HepG2 (cell line): ENCODE measurements around the gene ATG5. TPM values are rescaled to one million over a fixed set of nuclear protein-coding genes. Genes with fewer than 3 reads are reported as not detected.
A peak's percentile ranks its signal among the peaks of the same experiment; 100 is the strongest.

ENCODE experiments used
- ARNT ChIP-seq: fragments of 450-650 bp; IDR thresholded peaks from 2 replicates; pipeline ENCODE4 v1.6.1; 2017
- BHLHE40 ChIP-seq: IDR thresholded peaks from 2 replicates; pipeline ENCODE4 v1.6.1; 2011; ENCODE audit warnings: low read length, improper control_type of control experiment
- DMAP1 ChIP-seq: IDR thresholded peaks from 2 replicates; pipeline ENCODE4 v1.6.1; 2016
- ELF3 ChIP-seq: IDR thresholded peaks from 2 replicates; pipeline ENCODE4 v1.6.1; 2016; ENCODE audit warnings: missing genetic modification reagents, missing compliant biosample characterization
- FOXP1 ChIP-seq, 2 experiments: fragments of 450-650 bp in 1 of 2; IDR thresholded peaks; 2 replicates each; pipeline ENCODE4 v1.6.1; 2017 to 2018; ENCODE audit warnings: antibody characterized with exemption in 1 of 2
- HDAC1 ChIP-seq: sonication (generic); formaldehyde crosslinking; IDR thresholded peaks from 2 replicates; pipeline ENCODE4 v1.5.1; 2020; ENCODE audit warnings: mild to moderate bottlenecking, missing genetic modification reagents
- HOXA5 ChIP-seq: sonication (generic); formaldehyde crosslinking; IDR thresholded peaks from 2 replicates; pipeline ENCODE4 v1.4.0; 2020; ENCODE audit warnings: missing genetic modification reagents
- JDP2 ChIP-seq: sonication (generic); formaldehyde crosslinking; IDR thresholded peaks from 2 replicates; pipeline ENCODE4 v1.8.1; 2022; ENCODE audit warnings: missing genetic modification reagents, borderline replicate concordance
- NR1H2 ChIP-seq: sonication (generic); formaldehyde crosslinking; IDR thresholded peaks from 2 replicates; pipeline ENCODE4 v1.8.1; 2022; ENCODE audit warnings: low read depth, missing genetic modification reagents, borderline replicate concordance
- NR2F1 ChIP-seq, 2 experiments: fragments of 450-650 bp in 1 of 2; formaldehyde crosslinking in 1 of 2; IDR thresholded peaks; 2 replicates each; pipeline versions ENCODE4 v1.5.0 to v1.6.1; 2016 to 2020; ENCODE audit warnings: mild to moderate bottlenecking in 1 of 2, missing compliant biosample characterization in 1 of 2, missing genetic modification reagents in 1 of 2, moderate library complexity in 1 of 2
- ONECUT2 ChIP-seq: sonication (generic); formaldehyde crosslinking; IDR thresholded peaks from 2 replicates; pipeline ENCODE4 v1.4.0; 2020; ENCODE audit warnings: missing genetic modification reagents
- PRDM15 ChIP-seq: sonication (generic); formaldehyde crosslinking; IDR thresholded peaks from 2 replicates; pipeline ENCODE4 v1.4.0; 2020; ENCODE audit warnings: missing genetic modification reagents
- PRMT3 ChIP-seq: sonication (generic); formaldehyde crosslinking; IDR thresholded peaks from 2 replicates; pipeline ENCODE4 v1.8.1; 2022; ENCODE audit warnings: low read depth, mild to moderate bottlenecking, moderate library complexity, missing genetic modification reagents, borderline replicate concordance
- RBFOX2 ChIP-seq: fragments of 200-400 bp; formaldehyde crosslinking; IDR thresholded peaks from 2 replicates; pipeline ENCODE4 v1.6.1; 2017; ENCODE audit warnings: low read depth, mild to moderate bottlenecking, low read length
- SMAD1 ChIP-seq: sonication (generic); formaldehyde crosslinking; IDR thresholded peaks from 2 replicates; pipeline ENCODE4 v1.4.0; 2020; ENCODE audit warnings: missing genetic modification reagents, low read depth, mild to moderate bottlenecking, borderline replicate concordance
- SOX6 ChIP-seq, 2 experiments: fragments of 450-650 bp in 1 of 2; sonication (generic) in 1 of 2; formaldehyde crosslinking in 1 of 2; IDR thresholded peaks; 2 replicates each; pipeline versions ENCODE4 v1.4.0 to v1.6.1; 2017 to 2020; ENCODE audit warnings: antibody characterized with exemption in 1 of 2, mild to moderate bottlenecking in 1 of 2, missing genetic modification reagents in 1 of 2
- ZMYM4 ChIP-seq: sonication (generic); formaldehyde crosslinking; IDR thresholded peaks from 2 replicates; pipeline ENCODE4 v1.8.1; 2023; ENCODE audit warnings: mild to moderate bottlenecking, missing genetic modification reagents
- ZNF101 ChIP-seq: sonication (generic); formaldehyde crosslinking; IDR thresholded peaks from 2 replicates; pipeline ENCODE4 v1.4.0; 2020; ENCODE audit warnings: mild to moderate bottlenecking, low read depth, missing genetic modification reagents, borderline replicate concordance
- ZNF17 ChIP-seq: sonication (generic); formaldehyde crosslinking; IDR thresholded peaks from 2 replicates; pipeline ENCODE4 v1.5.0; 2020; ENCODE audit warnings: mild to moderate bottlenecking, missing genetic modification reagents
- ZNF24 ChIP-seq: fragments of 450-650 bp; IDR thresholded peaks from 2 replicates; pipeline ENCODE4 v1.6.1; 2017; ENCODE audit warnings: antibody characterized with exemption, mild to moderate bottlenecking
- ZNF367 ChIP-seq: sonication (generic); formaldehyde crosslinking; IDR thresholded peaks from 2 replicates; pipeline ENCODE4 v1.4.0; 2020; ENCODE audit warnings: missing genetic modification reagents, borderline replicate concordance
- ZNF552 ChIP-seq: sonication (generic); formaldehyde crosslinking; IDR thresholded peaks from 2 replicates; pipeline ENCODE4 v1.9.0; 2022; ENCODE audit warnings: missing genetic modification reagents, mild to moderate bottlenecking, borderline replicate concordance
- ZNF580 ChIP-seq: IDR thresholded peaks from 2 replicates; pipeline ENCODE4 v1.6.1; 2016; ENCODE audit warnings: low read depth, borderline replicate concordance
- ZNF614 ChIP-seq: IDR thresholded peaks from 2 replicates; pipeline ENCODE4 v1.6.1; 2018; ENCODE audit warnings: missing biosample characterization, missing genetic modification reagents, inconsistent platforms, borderline replicate concordance
- ZNF652 ChIP-seq: IDR thresholded peaks from 2 replicates; pipeline ENCODE4 v1.6.1; 2016; ENCODE audit warnings: low read depth, borderline replicate concordance
- ZNF678 ChIP-seq: sonication (generic); formaldehyde crosslinking; IDR thresholded peaks from 2 replicates; pipeline ENCODE4 v1.4.0; 2020; ENCODE audit warnings: mild to moderate bottlenecking, missing genetic modification reagents
- polyA plus RNA-seq, 8 experiments: library from polyadenylated mRNA; depleted of rRNA in 3 of 8; stranded (reverse) in 7 of 8; unstranded in 1 of 8; fragments of >200 nt; fragmentation: Illumina TruSeq in 4 of 8; extraction: Trizol in 4 of 8; gene quantifications; 2 replicates each; pipeline versions ENCODE4 v1.2.1 to v1.2.3, GENCODE V29; 2011 to 2016; ENCODE audit warnings: low read depth in 4 of 8, missing spikeins in 1 of 8, mixed read lengths in 1 of 8; ENCODE audit not compliant: insufficient read depth in 1 of 8
- total RNA-seq, 5 experiments: library from RNA; depleted of rRNA; stranded (reverse); fragments of >200 nt; fragmentation: Illumina TruSeq; extraction: Trizol; gene quantifications; 2 replicates each; pipeline ENCODE4 v1.2.3, GENCODE V29; 2016; ENCODE audit warnings: low read depth in 1 of 5

Gene ATG5
- total and polyA plus RNA-seq, 2 of the 13 experiments (the other 11 are each of a cell fraction or from before 2014, with no cell fraction given), result 21.3 to 48.0 TPM

- TF ChIP-seq ZNF652 (no peak), RBFOX2 (peak; percentile 94), FOXP1 (IDR thresholded peaks at IDR 0.05) (no peak), FOXP1 (CRISPR knock-in tag; IDR thresholded peaks at IDR 0.05) (peak; percentile 39), ZNF101 (CRISPR knock-in tag) (no peak), JDP2 (CRISPR knock-in tag) (no peak), NR2F1 (CRISPR knock-in tag; IDR thresholded peaks at IDR 0.05) (no peak), NR1H2 (CRISPR knock-in tag) (peak; percentile 38; the same call in 1 of the 2 replicates), ZNF367 (CRISPR knock-in tag) (peak; percentile 55; the same call in 1 of the 2 replicates), SOX6 (IDR thresholded peaks at IDR 0.05) (no peak), SOX6 (CRISPR knock-in tag; IDR thresholded peaks at IDR 0.05) (peak; percentile 78), HDAC1 (CRISPR knock-in tag) (peak; percentile 96), DMAP1 (peak; percentile 94), ZNF24 (0 out of 2 replicates have a peak, but pooled peaks have one; percentile 31), ONECUT2 (CRISPR knock-in tag) (no peak), PRMT3 (0 out of 2 replicates have a peak, but pooled peaks have one; percentile 57), BHLHE40 (0 out of 2 replicates have a peak, but pooled peaks have one; percentile 22), HOXA5 (CRISPR knock-in tag) (peak; percentile 72; the same call in 1 of the 2 replicates), ZMYM4 (CRISPR knock-in tag) (peak; percentile 100), ARNT (no peak), ZNF580 (CRISPR knock-in tag) (peak; percentile 73; the same call in 1 of the 2 replicates), ZNF17 (CRISPR knock-in tag) (no peak), ZNF552 (CRISPR knock-in tag) (no peak), SMAD1 (CRISPR knock-in tag) (peak; percentile 43; the same call in 1 of the 2 replicates), ZNF614 (CRISPR knock-in tag) (peak; percentile 52; the same call in 1 of the 2 replicates), ELF3 (CRISPR knock-in tag) (peak; percentile 92), PRDM15 (CRISPR knock-in tag) (peak; percentile 64; the same call in 1 of the 2 replicates), ZNF678 (CRISPR knock-in tag) (peak; percentile 96)
Measured at GRCh38 chr6:106325336-106326178, at the start of gene ATG5 (continued).
